ENCODE results near the gene ACKR3.

Gene ACKR3

DNA sequence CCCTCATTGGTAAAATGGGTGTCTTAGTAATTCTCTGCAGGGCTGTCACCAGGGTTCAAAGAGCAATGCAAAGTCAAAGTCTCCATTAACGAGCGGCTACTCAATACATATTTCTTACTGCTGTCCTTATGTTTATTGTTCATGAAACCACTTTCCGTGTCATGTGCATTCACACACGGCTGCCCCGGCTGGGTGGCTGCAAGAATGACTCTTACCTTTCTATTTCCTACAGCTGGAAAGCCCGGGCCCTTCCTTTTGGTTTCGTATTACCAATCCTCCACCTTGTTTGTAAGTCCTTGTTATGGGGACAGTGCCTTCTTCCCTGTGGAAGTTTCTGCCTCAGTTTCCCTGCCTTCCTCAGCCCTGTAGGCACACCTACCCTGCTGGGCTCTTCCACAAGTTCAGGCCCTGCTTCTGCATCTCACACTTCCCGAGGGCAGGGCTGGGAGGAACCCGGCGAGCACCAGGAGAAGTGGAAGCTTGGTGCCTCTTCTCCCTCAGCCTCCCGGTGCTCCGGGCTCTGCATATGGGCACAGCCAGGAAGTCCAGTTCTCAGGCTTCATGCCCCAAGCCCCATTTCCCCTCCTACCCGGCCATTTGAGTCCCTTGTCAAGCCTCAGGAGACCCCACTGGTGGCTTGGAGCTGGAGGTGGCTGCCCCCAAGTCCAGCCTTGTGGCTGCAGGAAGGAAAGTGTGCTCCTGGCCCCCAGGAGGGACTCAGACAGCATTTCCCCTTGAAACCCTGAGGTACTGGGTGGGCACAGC is 18.7 kb upstream of the ACKR3 start:
- no peak for DNase-seq

DNA sequence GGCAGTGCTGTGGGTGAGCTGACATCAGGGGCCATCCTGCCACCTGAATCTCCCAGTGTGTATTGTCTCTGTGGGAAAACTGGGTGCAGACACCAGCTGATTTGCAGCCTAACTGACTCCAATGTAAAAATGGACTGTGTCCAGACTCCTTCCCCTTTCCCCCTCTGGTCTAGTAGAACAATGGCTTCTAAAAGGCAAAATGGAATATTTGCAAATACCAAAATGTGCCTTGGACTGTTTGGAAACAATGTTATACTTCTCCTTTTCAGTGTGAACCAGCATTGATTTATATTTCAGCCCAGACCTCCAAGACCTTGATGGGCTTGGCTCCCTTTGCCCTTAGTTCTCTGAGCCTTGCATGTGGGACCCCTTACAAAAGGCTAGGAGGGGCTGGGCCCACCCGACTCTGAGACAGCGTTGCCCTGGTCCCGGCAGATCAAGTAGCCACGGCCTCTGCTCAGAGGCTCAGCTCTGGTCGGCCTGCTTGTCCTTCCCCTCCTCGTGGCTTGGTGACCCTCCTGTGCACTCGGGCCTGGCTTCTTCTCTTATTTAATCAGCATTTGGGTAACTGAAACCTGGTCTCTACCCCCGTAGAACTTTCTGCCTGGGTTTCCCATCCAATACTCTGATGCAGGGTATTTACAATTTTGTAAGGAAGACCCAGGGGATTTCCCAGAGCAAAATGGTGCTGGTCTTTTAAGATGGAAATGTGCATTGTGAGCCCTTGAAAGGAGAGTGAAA is 18.0 kb upstream of the ACKR3 start:
- no peak for DNase-seq

- no peak for DNase-seq
Measured at GRCh38 chr2:236552212-236552542, 17.4 kb upstream of the ACKR3 start.

DNA sequence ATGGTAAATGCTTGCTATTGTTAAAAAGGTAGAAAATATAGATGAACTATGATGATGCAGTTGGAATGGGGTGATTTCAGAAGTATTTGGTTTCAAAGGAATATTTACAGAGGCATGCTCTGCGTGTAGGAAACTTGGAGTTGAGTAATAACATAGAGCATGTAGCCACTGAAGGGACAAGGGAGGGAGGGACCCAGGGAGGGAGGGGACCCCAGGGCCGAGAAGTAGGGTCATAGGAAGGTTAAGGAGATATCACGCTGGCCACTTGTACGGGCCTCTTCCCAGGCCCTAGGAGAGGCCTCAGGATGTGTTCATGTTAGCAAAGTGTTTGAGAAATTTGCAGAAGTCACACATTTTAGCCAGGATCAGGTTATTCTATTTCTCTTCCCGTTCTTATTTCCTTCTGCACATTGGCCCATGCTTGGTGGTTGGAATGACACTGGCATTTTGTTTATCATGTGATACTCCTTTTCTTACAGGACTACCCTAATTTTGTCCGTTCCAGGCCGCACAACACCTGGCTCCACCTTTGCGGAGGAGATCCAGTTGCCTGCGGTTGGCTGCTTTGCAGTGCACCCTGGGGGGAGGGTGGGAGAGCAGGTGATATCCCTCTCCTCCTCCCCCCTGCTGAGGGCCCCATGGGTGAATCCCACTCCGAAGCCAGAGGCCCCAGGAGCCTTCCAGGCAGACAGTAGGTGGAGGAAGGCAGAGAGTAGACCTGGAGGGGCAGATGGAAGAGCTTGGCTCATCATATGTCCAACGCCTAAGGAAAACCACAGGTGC is 16.9 kb upstream of the ACKR3 start:
- DNase-seq: no peak

GRCh38 chr2:236553522-236553921 is 16.1 kb upstream of the ACKR3 start:
- no peak for DNase-seq

- no peak for DNase-seq
Measured at GRCh38 chr2:236554629-236555282, 14.9 kb upstream of the ACKR3 start.

DNA sequence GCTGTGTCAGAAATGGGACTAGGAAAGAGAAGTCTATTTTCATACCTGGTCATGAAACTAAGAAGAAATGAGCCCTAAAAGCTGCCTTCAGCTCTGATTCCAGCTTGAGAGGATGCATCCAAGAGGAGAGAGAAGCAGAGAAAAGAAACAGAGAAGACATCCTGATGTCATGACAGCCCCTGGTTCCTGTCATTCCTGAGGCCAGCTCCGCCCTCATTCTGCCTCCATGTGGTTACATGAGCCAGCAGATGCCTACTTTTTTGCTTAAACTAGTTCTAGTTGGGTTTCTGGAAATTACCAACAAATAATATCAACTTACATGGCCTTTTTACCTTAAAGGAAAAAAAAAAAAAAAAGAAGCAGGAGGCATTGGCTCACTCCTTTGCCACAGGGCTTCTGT is 14.1 kb upstream of the ACKR3 start:
- DNase-seq: no peak

DNA sequence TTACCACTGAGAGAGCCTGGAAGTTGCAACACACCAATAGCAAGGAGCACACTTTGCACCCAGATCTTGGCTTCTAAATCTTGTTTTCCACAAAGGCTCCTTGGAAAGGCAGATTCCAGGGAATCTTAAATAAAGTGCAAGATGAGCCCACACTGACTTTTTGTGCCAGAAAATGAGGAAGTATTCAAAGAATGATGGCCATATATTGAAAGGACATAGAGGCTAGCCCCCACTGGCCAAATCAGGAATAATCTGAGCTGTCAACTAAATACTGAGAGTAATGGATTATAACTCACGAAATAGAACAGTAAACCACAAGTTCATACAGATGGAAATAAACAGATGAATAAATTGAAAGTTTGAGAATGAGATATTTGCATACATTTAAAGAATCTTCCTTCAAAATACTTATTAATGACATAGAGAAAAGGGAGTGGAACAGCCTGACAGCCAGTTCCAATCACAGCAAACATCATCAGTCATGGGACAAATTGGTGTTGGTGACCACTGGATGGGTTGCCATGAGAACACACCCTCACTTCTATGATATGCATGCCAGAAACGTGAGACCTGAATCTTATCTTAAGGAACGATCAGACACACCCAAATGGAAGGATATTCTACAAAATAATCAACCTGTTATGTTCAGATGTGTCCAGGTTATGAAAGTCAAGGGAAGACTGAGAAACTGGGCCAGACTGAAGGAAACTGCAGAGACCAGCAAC is 12.2 kb upstream of the ACKR3 start:
- no peak for DNase-seq

GRCh38 chr2:236558036-236558435 is 11.6 kb upstream of the ACKR3 start:
- DNase-seq: no peak

DNA sequence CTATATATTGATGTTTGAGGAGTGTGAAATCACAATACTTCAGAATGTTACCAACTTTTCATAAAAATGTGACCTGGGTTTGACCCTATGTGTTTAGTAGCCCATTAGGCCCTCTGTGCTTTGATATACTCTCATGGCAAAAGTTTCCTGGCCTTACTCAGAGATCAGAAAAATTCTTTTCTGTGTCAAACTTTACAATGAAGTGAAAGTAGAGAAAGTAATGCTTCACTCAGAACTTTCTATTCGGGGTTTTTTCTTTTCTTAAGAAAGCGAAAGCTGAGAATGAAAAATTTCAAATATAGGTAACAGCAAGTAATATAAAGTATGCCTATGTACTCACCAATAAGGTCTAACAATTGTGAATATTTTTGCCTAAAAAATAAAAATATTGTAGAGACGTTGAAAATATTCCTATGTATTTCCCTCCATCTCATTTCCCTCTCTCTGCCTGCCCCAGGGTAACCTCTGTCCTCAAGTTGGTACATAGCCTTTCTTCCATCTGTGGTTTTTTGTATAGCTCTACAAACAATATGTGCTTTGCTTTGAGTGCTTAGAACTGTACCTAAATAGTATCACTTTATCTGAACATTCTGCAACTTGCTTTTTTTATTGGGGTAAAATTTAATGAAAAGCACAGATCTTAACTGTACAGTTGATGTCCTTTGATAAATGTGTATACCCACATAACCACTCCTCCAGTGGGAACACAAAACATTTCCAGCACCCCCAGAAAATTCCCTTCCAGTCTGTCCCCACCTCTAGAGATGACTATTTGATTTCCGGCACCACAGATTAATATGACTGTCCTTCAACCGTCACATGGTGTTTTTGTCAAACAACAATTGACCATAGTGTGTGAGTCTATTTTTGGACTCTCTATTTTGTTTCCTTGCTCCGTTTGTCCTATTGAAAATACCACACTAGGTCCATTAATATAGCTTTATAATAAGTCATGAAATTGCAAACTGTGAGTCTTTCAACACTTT is 10.3 kb upstream of the ACKR3 start:
- no peak for DNase-seq

DNA sequence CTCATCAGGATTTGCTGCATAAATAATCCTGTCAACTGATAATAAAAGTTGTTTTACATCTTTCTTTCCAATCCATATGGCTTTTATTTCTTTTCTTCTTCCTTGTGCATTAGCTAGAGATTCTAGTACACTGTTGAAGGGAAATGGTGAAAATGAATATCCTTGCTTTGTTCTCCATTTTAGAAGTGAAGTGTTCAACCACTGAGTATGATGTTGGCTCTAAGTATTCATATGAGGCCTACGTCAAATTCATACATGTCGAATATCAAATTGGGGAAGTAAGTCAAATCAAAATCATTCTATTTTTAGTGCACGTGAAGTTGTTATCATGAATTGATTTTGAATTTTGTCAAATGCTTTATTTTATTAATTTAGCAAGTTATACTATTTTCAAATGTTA is 7.8 kb upstream of the ACKR3 start:
- DNase-seq: no peak

- DNase-seq: no peak
Measured at GRCh38 chr2:236562434-236562833, 7.2 kb upstream of the ACKR3 start.

- DNase-seq: no peak
Measured at GRCh38 chr2:236563953-236564352, 5.7 kb upstream of the ACKR3 start.

DNA sequence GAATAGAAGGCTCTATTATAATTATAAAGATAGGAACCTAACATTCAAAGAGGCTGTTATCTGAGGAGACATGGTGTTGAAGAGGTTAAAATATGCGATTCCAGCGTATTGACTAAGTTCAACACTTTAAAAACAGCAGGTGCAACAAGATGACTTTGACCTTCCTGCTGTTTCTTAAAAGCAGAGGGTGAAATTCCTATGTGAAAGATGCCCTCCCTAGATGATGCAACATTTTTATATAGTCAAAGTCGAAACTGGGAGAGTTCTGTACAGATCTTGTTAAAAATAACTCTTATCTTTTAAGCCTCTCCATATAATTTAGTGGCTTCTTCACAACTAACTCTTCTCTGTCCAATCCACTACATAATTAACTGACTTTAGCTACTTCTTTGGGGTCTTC is 4.4 kb upstream of the ACKR3 start:
- DNase-seq: no peak

GRCh38 chr2:236565879-236566402 is 3.7 kb upstream of the ACKR3 start:
- DNase-seq: no peak

GRCh38 chr2:236566596-236566995 is 3.0 kb upstream of the ACKR3 start:
- no peak for DNase-seq

GRCh38 chr2:236568068-236568921 is 1.3 kb upstream of the ACKR3 start:
- no peak for DNase-seq

DNA sequence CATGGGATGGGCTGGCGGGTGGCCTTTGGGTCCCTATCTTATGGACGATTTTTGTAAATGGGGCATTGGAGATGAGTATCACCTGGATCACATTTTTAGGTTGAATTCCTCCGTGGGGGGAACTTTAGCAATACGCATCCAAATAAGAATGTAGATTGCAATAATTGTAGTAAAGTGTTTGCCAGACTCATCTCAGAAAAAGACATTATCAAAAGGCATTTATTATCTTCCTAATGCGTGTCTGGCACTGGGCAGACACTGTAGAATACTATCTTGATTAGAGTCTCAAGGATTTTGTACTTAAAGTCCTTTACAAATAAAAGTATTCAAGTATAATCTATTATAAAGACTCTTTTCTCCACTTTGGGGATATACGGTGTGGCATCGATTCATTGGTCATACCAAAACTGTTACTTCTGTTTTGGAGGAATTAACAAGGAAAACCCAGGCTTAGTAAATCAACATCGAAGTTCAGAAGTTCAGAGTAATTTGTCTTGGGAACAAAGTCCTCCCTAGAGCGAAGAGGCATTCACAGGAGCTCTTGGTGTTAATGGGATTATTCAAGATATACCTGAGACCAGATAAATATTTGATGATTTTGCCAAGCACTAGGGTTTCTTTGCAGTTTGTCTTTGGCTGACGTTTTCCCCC is 578 bp upstream of the ACKR3 start:
- no peak for DNase-seq

DNA sequence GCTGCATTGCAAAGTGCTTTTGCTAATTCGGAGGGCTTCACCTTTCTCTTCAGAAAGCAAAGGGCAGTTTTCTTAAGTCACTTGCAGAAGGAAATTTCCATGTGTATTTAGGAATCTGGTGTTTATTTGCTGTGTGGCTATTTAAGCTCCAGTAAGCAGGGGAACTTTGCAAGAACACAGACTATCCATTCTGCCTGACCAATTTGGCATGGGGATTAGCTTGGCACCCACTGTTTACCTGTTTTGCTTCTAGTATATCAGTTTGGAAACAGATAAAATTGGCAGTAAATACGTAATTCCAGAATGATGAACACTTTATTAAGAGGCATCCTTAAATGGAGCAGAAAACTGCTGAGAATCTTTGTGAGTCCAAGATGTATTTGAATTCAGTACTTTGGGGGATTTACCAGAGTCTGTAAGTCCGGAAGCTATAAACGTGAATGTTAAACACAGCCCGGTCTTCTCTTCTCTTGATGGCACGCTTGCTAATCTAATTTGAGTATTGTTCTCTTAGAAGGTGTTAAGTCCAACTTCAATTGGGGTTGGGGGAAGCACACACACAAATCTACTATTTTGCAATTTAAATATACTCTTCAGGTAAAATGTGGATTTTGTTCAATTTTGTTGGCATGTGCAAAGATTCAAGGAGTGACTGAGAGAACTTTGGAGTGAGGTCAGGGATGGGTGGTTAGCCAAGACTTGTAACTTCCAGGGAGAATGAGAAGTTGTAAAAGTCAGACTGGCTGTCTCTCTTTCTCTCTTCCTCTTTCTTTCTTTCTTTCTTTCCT is 650 bp downstream of the ACKR3 start:
- no peak for DNase-seq
